Posterior cingulate gyrus (tissue), 11 donors: ENCODE results near the gene ALG2.
A peak's percentile ranks its signal among the peaks of the same experiment; 100 is the strongest.

Experiments used
- DNase-seq, 10 donors: peaks; one replicate each; pipeline versions ENCODE4 v3.0.0 to v3.0.0-alpha.2; 2020 to 2021; ENCODE audit warnings: mixed read lengths in 3 of 10
- intact Hi-C: fragments of 100-400 bp; cut with DNase I; formaldehyde crosslinking; loops from one replicate; pipeline ENCODE4 v1.15.1; 2023

ALG2 gene, protein sequence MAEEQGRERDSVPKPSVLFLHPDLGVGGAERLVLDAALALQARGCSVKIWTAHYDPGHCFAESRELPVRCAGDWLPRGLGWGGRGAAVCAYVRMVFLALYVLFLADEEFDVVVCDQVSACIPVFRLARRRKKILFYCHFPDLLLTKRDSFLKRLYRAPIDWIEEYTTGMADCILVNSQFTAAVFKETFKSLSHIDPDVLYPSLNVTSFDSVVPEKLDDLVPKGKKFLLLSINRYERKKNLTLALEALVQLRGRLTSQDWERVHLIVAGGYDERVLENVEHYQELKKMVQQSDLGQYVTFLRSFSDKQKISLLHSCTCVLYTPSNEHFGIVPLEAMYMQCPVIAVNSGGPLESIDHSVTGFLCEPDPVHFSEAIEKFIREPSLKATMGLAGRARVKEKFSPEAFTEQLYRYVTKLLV

DNA sequence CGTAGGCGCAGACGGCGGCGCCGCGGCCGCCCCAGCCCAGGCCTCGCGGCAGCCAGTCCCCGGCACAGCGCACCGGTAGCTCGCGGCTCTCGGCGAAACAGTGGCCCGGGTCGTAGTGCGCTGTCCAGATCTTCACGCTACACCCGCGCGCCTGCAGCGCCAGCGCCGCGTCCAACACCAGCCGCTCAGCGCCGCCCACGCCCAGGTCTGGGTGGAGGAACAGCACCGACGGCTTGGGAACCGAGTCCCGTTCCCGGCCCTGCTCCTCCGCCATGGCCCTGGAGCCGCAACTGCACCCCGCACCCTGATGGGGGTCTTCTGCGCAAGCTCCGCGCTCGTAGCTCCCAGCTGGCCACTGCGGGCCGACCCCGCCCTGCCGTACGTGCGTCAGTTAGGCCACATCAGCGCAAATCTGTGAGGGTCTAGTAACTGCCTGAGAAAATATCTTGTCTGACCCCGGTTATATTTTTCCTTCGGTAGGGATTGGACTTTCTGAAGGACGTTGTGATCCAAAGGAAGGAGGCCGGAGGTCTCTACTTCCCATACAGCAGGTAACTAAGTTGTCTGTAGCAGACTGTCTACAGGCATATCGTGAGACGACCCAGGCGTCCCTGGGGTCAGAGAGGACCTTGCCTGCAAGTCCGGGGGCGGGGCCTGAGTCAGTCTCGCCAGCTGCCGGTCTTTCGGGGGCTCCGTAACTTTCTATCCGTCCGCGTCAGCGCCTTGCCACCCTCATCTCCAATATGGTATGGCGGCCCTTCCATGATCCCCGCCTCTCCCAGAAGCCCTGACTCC lies at the start of gene ALG2, which contains the start of gene SEC61B:
Gene ALG2, minus strand, starts transcription at position 322 of the 795 bp plus-strand sequence. Its CDS starts 48 bp downstream, at position 274.
Gene SEC61B, plus strand, starts transcription at position 662 of the 795 bp plus-strand sequence. Its CDS starts 82 bp downstream, at position 744.
- intact Hi-C loops, result loop anchor here (2.0 to 5.0 kb wide), 2 partner anchors 37 to 600 kb away; partner anchors contain the start of gene NR4A3

DNA sequence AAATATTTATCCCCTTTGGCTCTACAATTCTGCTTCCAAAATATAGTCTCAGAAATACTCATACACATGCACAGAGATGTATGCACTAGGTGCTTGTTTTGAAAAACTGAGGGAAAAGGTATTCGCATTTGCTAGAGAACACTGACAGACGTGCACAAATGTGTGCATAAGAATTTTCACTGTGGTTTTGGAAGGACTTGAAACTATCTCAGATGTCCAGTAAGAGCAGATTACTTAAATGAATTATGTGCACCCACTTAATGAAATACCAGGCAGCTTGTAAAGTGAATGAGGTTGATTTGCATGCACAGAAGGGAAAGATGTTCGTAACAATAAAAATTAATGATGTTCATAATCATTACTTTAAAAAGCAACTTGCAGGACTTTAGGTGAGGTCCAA lies 48.7 kb upstream of the ALG2 start:
- intact Hi-C loops, result no loop called here
- no peak for DNase-seq

More for the DNA sequence above, at the start of gene ALG2, which contains the start of gene SEC61B:
- peak; percentile 91 to 99 (median 94) for DNase-seq

DNA sequence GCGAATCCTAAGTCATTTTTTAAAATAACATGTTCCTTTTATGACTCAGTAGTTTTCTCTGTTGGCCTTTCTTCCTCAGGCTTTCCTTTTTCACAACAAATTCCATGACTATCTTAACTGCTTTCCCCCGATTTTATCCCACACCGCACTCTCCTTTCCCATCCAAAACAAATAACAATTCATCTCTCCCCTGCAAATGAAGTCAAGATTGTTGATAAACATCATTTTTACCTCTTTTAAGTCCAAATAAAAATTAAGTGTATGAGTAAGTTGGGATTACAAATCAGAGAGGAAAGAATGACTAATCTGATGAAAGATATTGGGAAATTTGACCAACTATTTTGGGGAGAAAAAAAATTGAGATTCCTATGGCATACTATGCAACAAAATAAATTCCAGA lies 47.7 kb upstream of the ALG2 start:
- DNase-seq, result no peak
- intact Hi-C loops, result loop anchor here (10.0 kb wide), 2 partner anchors 85 to 955 kb away; no protein-coding TSS in a partner anchor

DNA sequence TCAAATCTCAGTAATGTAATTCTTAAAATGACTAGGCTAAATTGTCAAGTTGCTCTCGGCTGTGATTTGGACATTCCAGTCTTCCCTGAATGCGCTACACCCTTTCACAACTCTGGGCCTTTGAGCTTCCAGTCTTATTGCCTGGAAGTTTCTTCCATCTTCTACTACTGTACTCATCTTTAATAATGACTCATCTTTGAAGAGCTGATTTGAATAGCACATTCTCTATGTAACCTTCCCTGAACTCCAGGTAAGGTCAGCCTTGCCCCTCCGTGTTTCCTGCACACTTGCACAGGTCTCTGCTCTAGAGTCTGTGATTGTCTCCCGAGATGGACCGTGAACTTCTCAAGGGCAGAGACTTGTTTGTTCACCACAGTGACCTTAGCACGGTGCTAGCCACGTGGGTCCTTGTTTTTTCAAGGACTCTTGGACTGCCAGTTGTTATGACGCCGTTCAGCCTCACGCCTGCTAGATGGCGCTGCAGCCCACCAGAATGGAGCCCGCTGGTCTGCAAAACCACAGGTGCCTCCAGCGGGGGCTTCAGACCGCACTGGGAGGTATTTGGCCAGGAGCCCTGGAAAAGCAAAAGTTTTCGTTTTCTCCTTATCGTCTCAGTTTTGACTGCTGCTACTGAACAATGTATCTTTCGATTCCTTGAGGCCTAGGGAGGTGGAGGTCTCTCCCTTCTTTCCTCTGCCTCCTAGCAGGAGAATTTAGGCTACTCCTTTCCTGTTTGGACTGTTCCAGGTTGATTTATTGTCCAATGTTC lies 44.7 kb upstream of the ALG2 start:
- intact Hi-C loops, result loop anchor here (2.0 to 10.0 kb wide), 3 partner anchors 82 to 1056 kb away; no protein-coding TSS in a partner anchor
- DNase-seq, result peak; percentile 58 to 97 (median 79)

DNA sequence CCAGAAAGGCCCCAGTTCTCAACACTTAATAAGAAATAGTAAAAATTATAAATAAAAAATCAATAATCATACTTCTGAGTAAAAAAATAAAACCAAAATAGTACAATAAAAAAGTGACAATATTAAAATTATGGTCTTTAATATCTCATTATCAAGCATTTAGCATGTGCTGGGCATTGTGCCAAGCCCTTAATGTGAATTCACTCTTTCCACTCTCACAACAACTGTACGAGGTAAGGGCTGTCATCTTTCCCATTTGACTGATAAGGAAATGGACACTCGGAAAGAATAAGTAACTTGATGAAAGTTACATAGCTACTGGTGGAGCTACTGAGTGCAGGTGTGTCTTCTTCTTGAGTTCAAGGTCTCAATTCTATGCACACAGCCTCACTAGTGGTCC lies 43.9 kb upstream of the ALG2 start:
- DNase-seq, result no peak
- intact Hi-C loops, result loop anchor here (2.0 to 10.0 kb wide), 3 partner anchors 81 to 1057 kb away; no protein-coding TSS in a partner anchor

DNA sequence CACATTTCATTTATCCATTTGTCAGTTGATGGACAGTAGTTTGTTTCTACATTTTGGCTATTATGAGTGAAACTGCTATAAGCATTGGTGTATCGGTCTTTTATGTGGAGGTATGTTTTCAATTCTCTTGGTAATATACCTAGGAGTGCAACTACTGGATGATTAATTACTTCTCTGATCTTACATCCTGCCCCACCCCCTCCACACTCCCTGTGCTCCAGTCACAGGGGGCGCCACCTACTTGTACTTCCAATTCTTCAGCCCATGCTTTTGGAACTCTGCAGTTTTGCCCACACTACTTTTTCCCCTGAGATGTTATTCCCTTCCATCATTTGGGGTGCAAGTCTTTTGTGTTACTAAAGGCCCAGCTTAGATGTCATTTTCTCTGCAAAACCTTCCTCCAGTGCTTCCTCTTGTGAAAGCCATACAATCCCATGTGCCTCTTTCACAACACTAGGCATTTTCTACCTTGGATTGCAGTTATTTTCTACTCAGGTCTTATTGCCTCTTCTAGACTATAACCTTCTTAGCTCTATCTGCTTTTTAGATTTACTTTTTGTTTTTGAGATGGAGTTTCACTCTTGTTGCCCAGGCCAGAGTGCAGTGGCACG lies 42.4 kb upstream of the ALG2 start:
- DNase-seq, result no peak
- intact Hi-C loops, result loop anchor here (10.0 kb wide), 2 partner anchors 79 to 961 kb away; no protein-coding TSS in a partner anchor

DNA sequence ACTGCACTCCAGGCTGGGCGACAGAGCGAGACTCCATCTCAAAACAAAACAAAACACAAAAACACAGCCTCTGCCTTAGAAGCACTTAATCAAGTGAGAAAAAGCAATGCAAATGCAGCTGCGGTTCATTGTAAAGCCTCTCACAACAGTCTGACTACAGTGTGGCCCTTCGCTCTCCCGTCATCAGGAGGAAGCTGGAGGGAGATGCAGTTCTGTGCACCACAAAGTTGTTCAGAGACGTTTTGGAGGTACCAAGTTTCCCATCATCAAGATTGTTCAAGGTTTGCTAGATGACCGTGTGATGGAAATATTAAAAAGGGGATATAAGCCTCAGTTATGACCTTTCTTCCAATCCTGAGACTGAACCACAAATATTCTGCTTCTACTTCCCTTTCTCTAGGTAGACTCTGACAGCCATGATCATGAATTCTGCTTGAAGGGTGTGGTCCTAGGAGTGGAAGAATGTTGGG lies 41.2 kb upstream of the ALG2 start:
- DNase-seq, result no peak
- intact Hi-C loops, result loop anchor here (10.0 kb wide), 2 partner anchors 78 to 962 kb away; no protein-coding TSS in a partner anchor

DNA sequence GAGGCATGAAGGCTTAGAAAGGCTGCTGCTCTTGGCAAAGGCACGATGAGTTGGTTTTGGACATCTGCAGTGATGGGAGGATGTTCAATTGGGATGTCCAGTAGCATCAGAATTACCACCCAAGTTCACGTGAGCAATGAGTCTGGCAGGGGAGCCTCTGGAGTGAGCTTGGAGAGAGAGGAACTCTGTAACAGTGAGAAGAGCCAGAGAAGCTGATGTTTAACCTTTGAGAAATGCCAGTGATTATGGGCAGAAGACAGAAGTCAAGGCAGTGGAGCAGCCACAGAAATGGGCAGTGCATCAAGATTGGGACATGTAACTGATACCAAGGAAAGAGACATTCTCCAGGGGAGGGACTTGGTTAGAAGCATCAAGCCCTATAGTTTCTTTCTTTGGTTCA lies 40.2 kb upstream of the ALG2 start:
- intact Hi-C loops, result loop anchor here (10.0 kb wide), 2 partner anchors 77 to 963 kb away; no protein-coding TSS in a partner anchor
- no peak for DNase-seq

DNA sequence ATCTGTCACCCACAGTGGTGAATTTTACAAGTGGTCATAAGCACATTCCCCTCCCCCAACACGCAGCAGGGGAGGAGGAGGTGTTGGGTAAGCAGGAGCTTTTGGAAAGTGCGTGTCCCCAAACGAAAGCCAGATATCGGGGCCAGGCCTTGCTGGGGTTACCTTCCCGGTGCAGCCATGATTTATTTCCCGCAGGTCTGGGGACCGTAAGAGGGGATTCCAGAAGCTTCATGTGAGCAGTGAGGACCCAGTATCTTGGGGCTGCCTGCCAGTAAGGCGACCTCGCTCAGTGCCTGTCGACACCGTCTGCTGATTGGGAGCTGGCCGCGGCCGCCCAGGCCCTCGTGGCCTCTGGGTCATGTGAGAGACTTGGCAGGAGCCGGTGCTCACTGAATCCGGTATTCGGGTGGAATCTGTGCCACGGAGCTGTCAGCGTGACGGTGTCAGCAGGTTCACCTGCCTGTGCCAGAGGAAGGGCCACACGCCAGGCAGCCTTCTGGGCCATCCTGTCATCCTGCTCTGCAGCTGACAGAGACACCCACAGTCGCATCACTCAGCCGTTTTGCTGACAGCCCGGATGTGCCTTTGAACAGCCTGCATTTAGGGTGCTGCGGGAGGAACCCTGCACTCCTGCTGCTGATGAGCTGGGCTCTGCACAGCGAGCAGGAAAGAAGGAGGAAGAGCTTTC lies 37.6 kb upstream of the ALG2 start:
- DNase-seq, result peak; percentile 69 to 97 (median 78)
- intact Hi-C loops, result loop anchor here (10.0 kb wide), 1 partner anchor 555 kb away; no protein-coding TSS in a partner anchor

DNA sequence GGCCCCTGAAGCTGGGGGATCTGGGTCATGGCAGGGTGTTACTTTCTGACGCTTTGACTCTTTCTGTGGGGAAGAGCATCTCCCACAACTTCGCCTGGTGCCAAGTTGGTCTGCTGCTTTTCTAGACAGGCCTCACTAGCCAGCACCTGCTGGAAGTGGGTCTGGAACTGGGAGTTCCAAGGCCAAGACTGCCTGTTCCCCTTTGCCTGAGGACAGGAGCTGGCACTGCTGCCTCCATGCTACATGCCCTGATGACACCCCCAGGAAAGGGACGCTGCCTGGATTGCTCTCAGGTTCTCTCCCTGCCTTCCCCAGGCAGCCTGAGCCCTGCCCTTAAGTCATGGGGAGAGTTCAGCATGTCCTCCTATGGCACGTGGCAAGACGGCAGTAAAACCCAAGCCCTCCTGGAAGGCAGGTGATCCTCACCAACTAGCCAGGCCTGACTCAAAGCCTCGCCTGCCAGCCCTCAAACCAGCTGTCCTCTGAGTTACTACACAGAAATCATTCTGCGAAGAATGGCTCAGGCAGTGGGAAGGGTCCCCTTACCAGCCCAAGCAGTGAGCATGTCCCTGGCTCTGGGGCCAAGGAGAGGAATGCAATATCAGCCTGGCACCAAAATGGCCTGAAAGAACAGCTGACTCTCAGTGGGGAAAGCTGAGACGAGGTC lies 36.1 kb upstream of the ALG2 start:
- no peak for DNase-seq
- intact Hi-C loops, result loop anchor here (10.0 kb wide), 1 partner anchor 557 kb away; no protein-coding TSS in a partner anchor

DNA sequence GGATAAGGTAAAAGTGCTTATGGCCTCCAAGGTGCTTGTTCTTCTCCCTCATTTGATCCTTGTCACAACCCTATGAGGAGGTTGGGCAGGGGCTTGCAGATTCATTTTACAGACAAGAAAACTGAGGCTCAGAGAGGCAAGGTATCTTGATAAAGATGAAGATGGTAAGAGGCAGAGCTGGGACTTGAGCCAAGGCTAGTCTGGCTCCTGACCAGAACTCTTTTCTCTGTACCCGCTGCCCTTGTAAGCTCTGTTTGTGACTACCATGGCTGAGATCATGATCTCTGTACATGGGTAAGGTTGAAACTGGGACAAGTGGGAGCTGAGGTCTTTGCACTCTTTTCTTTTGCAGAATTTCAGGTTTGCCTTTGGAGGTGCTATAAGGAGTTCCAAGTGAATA lies 33.9 kb upstream of the ALG2 start:
- intact Hi-C loops, result loop anchor here (10.0 kb wide), 1 partner anchor 559 kb away; no protein-coding TSS in a partner anchor
- no peak for DNase-seq

DNA sequence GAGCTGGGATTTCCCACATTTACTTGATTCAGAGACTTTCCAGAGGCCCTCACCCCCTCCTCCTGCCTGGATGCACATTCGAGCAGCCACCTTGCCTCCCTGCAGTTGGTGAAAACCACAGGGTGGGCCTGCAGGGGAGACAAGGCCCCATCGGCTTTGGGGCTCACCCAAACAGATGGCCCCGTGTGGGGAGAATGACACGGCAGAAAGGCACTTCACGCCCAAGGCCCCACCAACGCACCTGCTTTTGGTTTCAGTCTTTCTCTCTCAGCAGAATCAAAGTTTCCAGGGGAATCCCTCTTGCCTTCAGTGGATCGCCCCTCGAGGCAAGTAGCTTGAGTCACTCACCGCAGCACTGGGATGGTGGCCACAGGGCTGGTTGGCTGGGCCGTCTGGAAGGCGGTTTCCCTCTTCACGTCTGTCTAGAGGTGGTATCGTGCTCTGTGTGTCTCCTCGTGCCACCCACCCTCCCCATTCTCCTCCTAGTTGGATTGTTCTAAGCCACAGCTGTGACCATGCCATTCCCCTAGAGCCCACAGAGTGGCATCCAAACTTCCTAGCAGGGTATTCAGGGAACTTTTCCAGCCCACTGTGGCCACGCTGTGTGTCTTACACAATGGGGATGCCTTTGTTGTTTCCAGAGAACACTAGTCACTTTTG lies 32.2 kb upstream of the ALG2 start:
- peak in 5 of 10 donors; percentile 17 to 84 (median 44) for DNase-seq
- intact Hi-C loops, result loop anchor here (10.0 kb wide), 1 partner anchor 561 kb away; no protein-coding TSS in a partner anchor

DNA sequence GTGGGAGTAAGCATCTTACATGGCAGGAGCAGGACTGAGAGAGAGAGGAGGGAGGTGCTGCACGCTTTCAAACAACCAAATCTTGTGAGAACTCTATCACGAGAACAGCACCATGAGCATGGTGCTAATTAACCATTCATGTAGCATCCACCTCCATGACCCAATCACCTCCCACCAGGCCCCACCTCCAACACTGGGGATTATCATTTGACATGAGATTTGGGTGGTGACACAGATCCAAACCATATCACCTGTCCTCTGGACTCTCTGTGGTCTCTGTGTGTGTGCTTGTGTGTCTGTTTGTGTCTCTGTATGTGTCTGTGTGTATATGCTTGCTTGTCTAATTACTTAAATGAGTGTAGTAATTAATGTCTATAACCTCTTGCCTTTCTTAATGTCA lies 31.4 kb upstream of the ALG2 start:
- intact Hi-C loops, result loop anchor here (10.0 kb wide), 1 partner anchor 562 kb away; no protein-coding TSS in a partner anchor

DNA sequence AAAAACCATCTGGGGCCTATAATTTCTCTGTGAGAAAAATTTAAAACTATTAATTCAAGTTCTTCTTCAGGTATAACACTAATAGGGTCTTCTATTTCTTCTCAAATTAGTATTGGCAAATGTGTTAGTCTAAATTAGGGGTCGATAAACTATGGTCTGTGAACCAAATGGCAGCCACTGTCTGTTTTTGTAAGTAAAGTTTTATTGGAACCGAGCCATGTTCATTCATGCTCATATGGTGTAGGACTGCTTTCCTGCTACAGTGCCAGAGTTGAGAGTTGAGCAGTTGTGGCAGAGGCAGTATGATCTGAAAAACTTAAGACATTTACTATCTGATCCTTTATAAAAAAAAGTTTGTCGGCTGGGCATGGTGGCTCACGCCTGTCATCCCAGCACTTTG lies 29.4 kb upstream of the ALG2 start:
- intact Hi-C loops, result loop anchor here (10.0 kb wide), 1 partner anchor 564 kb away; no protein-coding TSS in a partner anchor
- DNase-seq, result no peak

More for the DNA sequence above, 31.4 kb upstream of the ALG2 start:
- DNase-seq, result no peak

DNA sequence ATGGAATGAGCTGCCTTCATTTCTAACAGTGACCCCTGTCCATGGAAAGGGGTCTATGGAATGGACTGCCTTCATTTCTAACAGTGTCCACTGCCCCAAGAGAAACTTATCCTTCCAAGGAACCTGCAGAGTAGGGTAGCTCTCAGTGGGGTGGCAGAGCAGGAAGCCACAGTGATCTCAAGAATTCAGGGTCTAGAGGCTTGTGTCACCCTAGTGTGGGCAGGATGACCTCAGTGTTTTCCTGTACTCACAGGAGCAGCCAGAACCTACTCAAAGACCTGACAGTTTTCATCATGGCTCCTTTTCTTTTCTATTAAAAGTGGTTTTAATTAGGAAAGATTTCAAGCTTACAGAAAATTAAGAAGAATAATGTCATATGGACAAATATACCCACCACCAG lies 27.9 kb upstream of the ALG2 start:
- intact Hi-C loops, result loop anchor here (10.0 kb wide), 1 partner anchor 565 kb away; no protein-coding TSS in a partner anchor
- DNase-seq, result no peak

DNA sequence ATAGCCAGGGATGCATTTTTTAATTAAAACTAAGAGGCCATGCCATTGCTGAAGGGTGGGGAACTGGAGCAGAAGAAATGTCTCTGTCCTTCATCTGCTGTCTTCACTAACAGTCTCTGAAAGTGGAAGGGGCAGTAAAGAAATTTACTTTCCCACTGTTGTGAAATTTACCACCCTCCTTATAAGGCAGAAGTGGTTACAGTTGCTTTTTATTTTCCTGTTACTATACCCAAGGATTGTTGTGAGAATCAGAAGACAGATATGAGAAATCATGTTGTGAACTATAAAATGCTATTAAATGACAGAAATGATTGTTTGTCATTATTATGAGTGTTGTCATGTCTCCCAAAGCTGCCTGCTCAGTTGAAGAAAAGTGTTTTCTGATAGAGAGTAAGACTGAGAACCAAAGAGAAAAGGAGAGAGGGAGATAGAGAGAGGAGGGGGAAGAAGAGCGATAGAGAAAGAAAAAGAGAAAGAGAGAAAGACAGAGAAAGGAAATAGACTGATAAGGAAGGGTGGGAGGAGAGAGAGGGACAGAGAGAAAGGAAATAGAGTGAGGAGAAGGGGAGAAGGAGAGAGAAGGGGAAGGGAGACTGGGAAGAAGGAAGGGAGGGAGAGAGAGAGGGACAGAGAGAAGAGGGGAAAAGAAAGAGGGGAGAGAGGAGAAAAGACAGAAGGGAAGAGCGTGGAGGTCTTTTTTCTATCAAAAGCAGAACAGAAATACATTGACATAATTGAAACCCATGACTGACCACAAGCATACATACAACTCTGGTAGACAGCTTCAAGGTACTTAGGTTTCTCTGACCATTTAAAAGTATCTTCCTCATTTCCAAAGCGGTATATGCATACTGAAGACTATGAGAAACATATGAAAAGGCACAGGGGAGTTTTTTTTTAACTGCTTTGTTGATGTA lies 22.9 kb upstream of the ALG2 start:
- no peak for DNase-seq
- intact Hi-C loops, result no loop called here
